GM12874 (cell line): ENCODE results near the gene HS3ST3A1.

Experiments used
- CTCF ChIP-seq: IDR thresholded peaks from 2 replicates; pipeline ENCODE4 v1.5.1; 2011; ENCODE audit warnings: low read depth, mild to moderate bottlenecking, control low read depth, low read length, moderate library complexity; ENCODE audit not compliant: insufficient read depth

HS3ST3A1 gene

DNA sequence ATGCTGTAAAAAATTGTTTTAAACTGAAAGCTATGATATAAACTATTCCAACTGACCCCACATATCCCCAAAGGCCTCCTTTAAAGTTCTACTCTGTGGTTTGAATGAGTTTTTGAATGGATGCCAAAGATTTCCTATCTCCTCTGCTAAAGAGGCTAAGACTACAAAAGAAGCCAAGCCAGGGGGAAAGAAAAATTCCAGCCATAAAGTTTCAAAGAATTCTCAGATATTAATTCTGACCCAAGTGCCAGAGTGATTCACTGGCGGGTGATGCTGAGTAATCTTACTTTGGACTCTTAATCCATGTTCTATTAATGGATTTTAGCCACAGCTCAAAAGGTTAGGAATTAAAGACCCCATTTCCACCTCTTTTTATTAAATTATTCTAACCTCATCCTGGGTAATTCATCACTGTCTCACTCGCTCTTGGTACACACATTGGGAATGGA is 60.7 kb downstream of the HS3ST3A1 start:
- TF ChIP-seq CTCF, result no peak

DNA sequence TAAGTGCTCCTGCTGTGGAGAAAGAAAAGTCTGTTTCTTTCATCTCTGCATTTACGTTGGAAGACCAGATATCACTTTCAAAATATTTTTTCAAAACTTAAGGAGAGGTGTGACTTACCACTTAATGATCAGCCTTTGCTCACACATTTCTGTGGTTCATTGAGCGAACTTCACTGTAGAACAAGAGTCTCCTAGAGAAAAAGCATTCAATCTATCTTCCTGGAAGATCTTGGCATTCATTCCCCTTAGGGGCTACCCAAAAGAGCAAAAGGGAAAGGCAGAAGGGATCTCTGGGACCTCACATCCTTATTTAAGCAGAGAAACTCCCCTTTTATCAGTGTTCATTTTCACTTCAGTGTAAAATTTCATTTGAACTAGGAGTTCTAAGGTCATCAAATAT is 61.2 kb downstream of the HS3ST3A1 start:
- TF ChIP-seq CTCF, result no peak

- TF ChIP-seq CTCF, result no peak
Observed at GRCh38 chr17:13539421-13539820, 62.3 kb downstream of the HS3ST3A1 start.

- no peak for TF ChIP-seq CTCF
Observed at GRCh38 chr17:13538841-13539411, 62.8 kb downstream of the HS3ST3A1 start.

DNA sequence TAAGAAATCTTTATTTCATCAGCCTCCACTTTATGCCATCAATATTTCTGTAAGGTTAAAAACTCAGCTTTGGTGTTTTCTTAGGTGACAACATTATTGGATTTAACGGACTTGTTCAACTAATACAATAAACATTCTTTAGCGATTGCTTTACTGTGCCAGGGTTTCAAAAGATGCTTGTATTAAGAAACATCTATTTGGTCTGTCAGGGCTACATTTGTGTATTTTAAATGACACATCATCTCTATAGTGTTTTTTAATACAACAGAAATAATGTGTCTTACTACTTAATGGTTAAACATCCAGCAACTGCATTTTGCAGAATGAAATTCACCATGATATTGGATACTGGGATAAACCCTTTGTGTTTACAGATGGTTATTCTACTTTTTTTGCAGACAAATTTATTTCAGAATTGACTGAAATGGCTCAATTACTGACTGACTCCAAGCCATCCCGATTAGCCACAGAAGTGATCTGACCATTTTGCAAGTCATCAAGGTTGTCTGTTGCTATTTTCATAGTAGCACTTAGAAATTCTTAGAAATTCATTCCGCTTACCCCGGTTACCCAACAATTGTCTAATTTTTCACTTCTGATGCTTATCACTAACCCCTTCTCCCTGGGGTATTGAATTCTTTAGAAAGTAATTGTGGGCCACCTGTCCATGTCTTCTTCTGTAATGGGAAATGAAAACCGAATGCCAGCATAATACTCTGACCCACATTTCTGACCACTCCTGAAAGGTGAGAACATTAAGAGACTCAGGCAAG is 63.7 kb downstream of the HS3ST3A1 start:
- TF ChIP-seq CTCF, result no peak

- no peak for TF ChIP-seq CTCF
Observed at GRCh38 chr17:13537167-13537731, 64.5 kb downstream of the HS3ST3A1 start.

DNA sequence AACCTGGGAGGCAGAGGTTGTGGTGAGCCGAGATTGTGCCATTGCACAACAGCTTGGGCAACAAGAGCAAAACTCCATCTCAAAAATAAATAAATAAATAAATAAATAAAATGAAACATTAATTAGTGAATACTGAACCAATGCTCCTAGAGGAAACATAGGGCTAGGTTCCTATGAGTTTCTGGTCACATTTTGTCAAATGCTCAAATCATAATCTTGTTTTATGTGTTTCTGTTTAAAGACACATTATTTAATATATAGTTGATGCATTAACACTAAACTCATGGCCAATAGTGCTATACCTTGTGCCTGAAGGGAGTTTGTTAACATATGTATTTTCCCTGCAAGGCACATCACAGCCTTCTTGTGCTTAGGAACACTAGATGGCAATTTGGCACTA is 66.8 kb downstream of the HS3ST3A1 start:
- no peak for TF ChIP-seq CTCF
